Endothelial cell of umbilical vein (primary cell): ENCODE data around the gene RPRD2. TPM values are rescaled to one million over a fixed set of nuclear protein-coding genes. Genes with fewer than 3 reads are reported as not detected.
"Not testable (repeated sequence)": the region's sequence is repeated elsewhere in the genome, so short reads cannot be mapped to it uniquely, and the experiment has no call there.

Experiments used
- Bru-seq: library from RNA; stranded (reverse); fragments of 400-500 nt; gene quantifications from one replicate; lab custom pipeline; 2021; lab: Mats Ljungman, UMichigan
- BruChase-seq, 2 experiments: library from RNA; stranded (reverse); fragments of 400-500 nt; gene quantifications; one replicate each; lab custom pipeline; 2021; lab: Mats Ljungman, UMichigan
- BruUV-seq: library from RNA; stranded (reverse); fragments of 400-500 nt; replicated peaks from 2 replicates; lab custom pipeline; 2021; lab: Mats Ljungman, UMichigan
- CTCF ChIA-PET: fragments of 300-600, 350-600 bp; sonication (Branson Sonifier 250); formaldehyde crosslinking; loops from one replicate; lab custom pipeline; 2021; ENCODE audit warnings: antibody characterized with exemption, inconsistent platforms; lab: Charles Lee
- POLR2A ChIA-PET: fragments of 300-600, 350-600 bp; sonication (Branson Sonifier 250); formaldehyde crosslinking; loops from one replicate; lab custom pipeline; 2021; ENCODE audit warnings: antibody characterized with exemption, inconsistent platforms; lab: Charles Lee
- DNase-seq: peaks from one replicate; pipeline ENCODE4 v3.0.0-alpha.2; 2011; ENCODE audit warnings: low read depth, low spot score
- FAIRE-seq: peaks from 2 replicates; lab custom pipeline; 2011; peaks lifted over from hg19 to GRCh38; lab: Jason Lieb, UNC
- H2AFZ ChIP-seq: 2 replicates; pipeline ENCODE4 v1.6.0; 2012; ENCODE audit warnings: low read depth, low read length, control low read depth, inconsistent platforms
- H3K27ac ChIP-seq: 2 replicates; pipeline ENCODE4 v1.5.1; 2011; ENCODE audit warnings: low read depth, mild to moderate bottlenecking, control low read depth, low read length, moderate library complexity; ENCODE audit not compliant: insufficient read depth
- H3K27me3 ChIP-seq, 2 experiments: 2 replicates each; pipeline versions ENCODE4 v1.6.0 to v1.6.1; 2011; ENCODE audit warnings: low read length in 2 of 2, mixed read lengths in 1 of 2; ENCODE audit not compliant: control insufficient read depth in 2 of 2, insufficient read depth in 2 of 2
- H3K36me3 ChIP-seq, 2 experiments: 2 replicates in 1 of 2; 3 replicates in 1 of 2; pipeline ENCODE4 v1.5.1; 2011; ENCODE audit warnings: low read length in 2 of 2, mild to moderate bottlenecking in 1 of 2, moderate library complexity in 1 of 2; ENCODE audit not compliant: control insufficient read depth in 2 of 2, insufficient read depth in 2 of 2; ENCODE audit errors: extremely low read depth in 1 of 2
- H3K4me1 ChIP-seq: 3 replicates; pipeline ENCODE4 v1.5.1; 2011; ENCODE audit warnings: mild to moderate bottlenecking, low read length; ENCODE audit not compliant: control insufficient read depth, insufficient read depth; ENCODE audit errors: extremely low read depth
- H3K4me2 ChIP-seq: 2 replicates; pipeline ENCODE4 v1.6.1; 2011; ENCODE audit warnings: low read length, control low read depth, mixed read lengths; ENCODE audit not compliant: insufficient read depth
- H3K4me3 ChIP-seq, 3 experiments: fragments of 200-600 bp in 1 of 3; sonication (generic), shearing (Covaris generic) in 1 of 3; replicated peaks in 1 of 3; 2 replicates each; pipeline ENCODE4 v1.5.1; 2011 to 2016; ENCODE audit warnings: control low read depth in 3 of 3, low read length in 3 of 3, mild to moderate bottlenecking in 2 of 3, inconsistent platforms in 1 of 3, low read depth in 1 of 3, moderate library complexity in 1 of 3; ENCODE audit not compliant: insufficient read depth in 1 of 3
- H3K79me2 ChIP-seq: 2 replicates; pipeline ENCODE4 v1.6.0; 2012; ENCODE audit warnings: low read length, inconsistent platforms; ENCODE audit not compliant: control insufficient read depth, insufficient read depth
- H3K9ac ChIP-seq: replicated peaks from 2 replicates; pipeline ENCODE3; 2011; ENCODE audit warnings: low read length, control low read depth; ENCODE audit not compliant: insufficient read depth; ENCODE audit errors: extremely low read depth
- H3K9me1 ChIP-seq: replicated peaks from 3 replicates; pipeline ENCODE4 v1.6.0; 2011; ENCODE audit warnings: mild to moderate bottlenecking, low read length; ENCODE audit not compliant: control insufficient read depth, insufficient read depth; ENCODE audit errors: extremely low read depth
- H3K9me3 ChIP-seq: replicated peaks from 2 replicates; pipeline ENCODE4 v1.5.1; 2012; ENCODE audit warnings: low read length, inconsistent platforms; ENCODE audit not compliant: control insufficient read depth, insufficient read depth
- H4K20me1 ChIP-seq: replicated peaks from 2 replicates; pipeline ENCODE3; 2011; ENCODE audit warnings: mild to moderate bottlenecking, low read length; ENCODE audit not compliant: control insufficient read depth, insufficient read depth; ENCODE audit errors: extremely low read depth
- EZH2 ChIP-seq: IDR thresholded peaks from 2 replicates; pipeline ENCODE4 v1.6.1; 2012; ENCODE audit warnings: borderline replicate concordance, low read depth, mild to moderate bottlenecking, moderate library complexity, low read length, inconsistent platforms; ENCODE audit not compliant: severe bottlenecking
- FOS ChIP-seq: IDR thresholded peaks from 2 replicates; pipeline ENCODE4 v1.6.1; 2011; ENCODE audit warnings: mild to moderate bottlenecking, low read length, moderate library complexity, borderline replicate concordance; ENCODE audit not compliant: insufficient read depth
- GATA2 ChIP-seq: IDR thresholded peaks from 2 replicates; pipeline ENCODE4 v1.7.0; 2011; ENCODE audit warnings: low read depth, mild to moderate bottlenecking, moderate library complexity, mixed read lengths, low read length; ENCODE audit not compliant: insufficient read length, insufficient read depth
- JUN ChIP-seq: IDR thresholded peaks from 2 replicates; pipeline ENCODE4 v1.6.1; 2011; ENCODE audit warnings: borderline replicate concordance, low read depth; ENCODE audit not compliant: insufficient read length, insufficient read depth
- MYC ChIP-seq: IDR thresholded peaks from one replicate; pipeline ENCODE4 v1.6.1; 2011; ENCODE audit warnings: mild to moderate bottlenecking, low read depth, low read length
- POLR2A ChIP-seq: IDR thresholded peaks from 2 replicates; pipeline ENCODE4 v1.6.1; 2012; ENCODE audit warnings: low read depth, mild to moderate bottlenecking, control low read depth, low read length
- POLR2AphosphoS5 ChIP-seq: IDR thresholded peaks from 2 replicates; pipeline ENCODE4 v1.6.1; 2012; ENCODE audit warnings: low read depth, mild to moderate bottlenecking, control low read depth, low read length, moderate library complexity; ENCODE audit not compliant: insufficient read depth
- dilution Hi-C: fragments of 300-500 bp; cut with MboI; formaldehyde crosslinking; loops from one replicate; pipeline ENCODE4 v1.15.0; 2019; ENCODE audit warnings: low sequenced_read_pairs; ENCODE audit not compliant: extremely low pct_ligation_motif_present
- intact Hi-C: fragments of 100-400 bp; cut with micrococcal nuclease; formaldehyde crosslinking; loops from one replicate; pipeline ENCODE4 v1.10.0; 2022
- long read RNA-seq: library from polyadenylated mRNA; stranded (forward); transcript quantifications from one replicate; pipeline ENCODE4 v2.0.0, GENCODE V29; 2021
- polyA minus RNA-seq, 3 experiments: library from RNA; depleted of rRNA, polyadenylated mRNA; stranded (reverse); fragments of >200 nt; gene quantifications; 1 replicate in 1 of 3; 2 replicates in 2 of 3; pipeline ENCODE4 v1.2.3, GENCODE V29; 2011
- polyA plus RNA-seq, 4 experiments: library from polyadenylated mRNA; depleted of rRNA in 3 of 4; stranded (reverse) in 3 of 4; unstranded in 1 of 4; fragments of >200 nt; gene quantifications; 2 replicates each; pipeline versions ENCODE4 v1.2.1 to v1.2.3, GENCODE V29; 2011 to 2012; ENCODE audit warnings: missing spikeins in 1 of 4
- total RNA-seq: library from RNA; stranded (reverse); gene quantifications from 2 replicates; pipeline ENCODE4 v1.2.3, GENCODE V29; 2021
- TF ChIP-seq, protein P1 (sequence below): IDR thresholded peaks from 2 replicates; pipeline ENCODE4 v1.6.1; 2011; ENCODE audit not compliant: insufficient read depth, insufficient read length
- TF ChIP-seq, protein P2 (sequence below), 2 donors: IDR thresholded peaks; 1 replicate in 1 of 2; 2 replicates in 1 of 2; pipeline ENCODE4 v1.5.1; 2011; ENCODE audit warnings: low read length in 2 of 2, mild to moderate bottlenecking in 2 of 2, moderate library complexity in 2 of 2, control low read depth in 1 of 2, inconsistent platforms in 1 of 2, low read depth in 1 of 2; ENCODE audit not compliant: insufficient read depth in 1 of 2; ENCODE audit errors: extremely low read depth in 1 of 2

Gene RPRD2
- 23.9 and 24.5 TPM in 2 replicates for total RNA-seq
- 11.8 and 12.9 TPM in 2 replicates for polyA plus RNA-seq
- 12.7 and 15.1 TPM in 2 replicates for polyA plus RNA-seq (2011; cell fraction: cytosol; rRNA removed)
- 15.3 and 17.4 TPM in 2 replicates for polyA plus RNA-seq (2011; cell fraction: nucleus; rRNA removed)
- 11.8 and 15.8 TPM in 2 replicates for polyA plus RNA-seq (2012)
- polyA minus RNA-seq: 13.9 and 18.4 TPM in 2 replicates
- polyA minus RNA-seq (2011; cell fraction: cytosol; rRNA and poly(A)+ RNA removed): 17.4 TPM
- polyA minus RNA-seq (2011; cell fraction: nucleus; rRNA and poly(A)+ RNA removed): 16.9 and 24.0 TPM in 2 replicates
- Bru-seq, nascent RNA: percentile 78 among the genes with signal in this experiment
- percentile 82 among the genes with signal in this experiment for BruChase-seq, experiment 1, labeled RNA remaining after a 6-hour chase
- percentile 75 among the genes with signal in this experiment for BruChase-seq, experiment 2, labeled RNA remaining after a 2-hour chase
- long read RNA-seq, full-length matches to known transcripts: 14 of 46 reads
- long read RNA-seq, partial matches to known transcripts: 17 of 46 reads
- long read RNA-seq, other reads (novel, unspliced or antisense): 15 of 46 reads

DNA sequence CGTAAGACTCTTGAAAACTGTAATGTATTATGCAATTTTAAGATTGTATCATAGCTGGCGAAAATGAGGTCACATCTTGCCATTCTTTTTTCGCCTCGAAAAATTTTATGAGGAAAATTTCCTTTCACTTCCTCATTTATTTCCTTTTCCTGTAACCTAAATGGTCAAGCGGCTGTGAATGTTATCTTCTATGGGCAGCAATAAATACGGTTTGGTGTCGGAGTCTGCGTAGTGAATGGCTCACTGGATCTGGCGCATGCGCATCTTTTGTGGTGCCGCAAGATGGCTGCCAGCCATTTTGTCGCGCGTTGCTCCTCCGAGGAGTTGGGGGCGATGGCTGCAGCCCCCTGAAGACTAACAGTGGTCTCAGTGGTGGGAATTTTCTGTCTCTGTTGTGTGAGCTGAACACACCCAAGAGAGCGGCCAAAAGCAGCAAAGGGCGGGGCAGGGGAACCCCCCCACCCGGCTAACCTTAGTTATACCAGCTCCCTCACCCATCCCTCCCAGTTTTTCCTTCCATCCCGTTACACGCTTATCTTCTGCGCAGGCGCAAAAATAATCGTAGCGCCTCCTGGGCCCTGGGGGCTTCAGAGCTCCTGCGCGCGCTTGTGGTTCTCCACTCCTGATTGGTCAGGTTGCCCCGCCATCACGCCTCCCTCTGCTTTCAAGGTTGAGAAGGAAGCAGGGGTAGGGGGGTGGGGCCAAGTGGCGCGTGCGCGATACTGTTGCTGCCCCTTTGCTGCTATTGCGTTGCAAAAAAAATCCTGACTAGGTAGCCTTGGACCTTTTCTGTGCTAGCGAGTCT, at the start of gene RPRD2:
TSS of gene RPRD2 (plus strand) at position 722 of the 805 bp plus-strand sequence. CDS start 568 bp downstream, outside the sequence.
- ChIA-PET CTCF (interaction anchor here (0.6 to 1.3 kb wide), 10 partner anchors 12 to 450 kb away, joined by 3 to 5 read pairs (median 4); no protein-coding TSS in a partner anchor), POLR2A (interaction anchor here (0.6 to 1.2 kb wide), 3 partner anchors 16 to 216 kb away, joined by 3 read pairs; partner anchors contain the start of gene MCL1)
- peaks cover 18% of the 10 kb centered on the region for H3K4me1 ChIP-seq
- dilution Hi-C loops: no loop called here
- no peaks in the 10 kb centered on the region for H3K36me3 ChIP-seq
- TF ChIP-seq, protein P1, sequence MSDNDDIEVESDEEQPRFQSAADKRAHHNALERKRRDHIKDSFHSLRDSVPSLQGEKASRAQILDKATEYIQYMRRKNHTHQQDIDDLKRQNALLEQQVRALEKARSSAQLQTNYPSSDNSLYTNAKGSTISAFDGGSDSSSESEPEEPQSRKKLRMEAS: peak; percentile 28
- peak; percentile 82 for TF ChIP-seq POLR2AphosphoS5
- peak; percentile 66 for TF ChIP-seq JUN
- TF ChIP-seq GATA2: no peak
- TF ChIP-seq MYC: no peak
- TF ChIP-seq, protein P2, sequence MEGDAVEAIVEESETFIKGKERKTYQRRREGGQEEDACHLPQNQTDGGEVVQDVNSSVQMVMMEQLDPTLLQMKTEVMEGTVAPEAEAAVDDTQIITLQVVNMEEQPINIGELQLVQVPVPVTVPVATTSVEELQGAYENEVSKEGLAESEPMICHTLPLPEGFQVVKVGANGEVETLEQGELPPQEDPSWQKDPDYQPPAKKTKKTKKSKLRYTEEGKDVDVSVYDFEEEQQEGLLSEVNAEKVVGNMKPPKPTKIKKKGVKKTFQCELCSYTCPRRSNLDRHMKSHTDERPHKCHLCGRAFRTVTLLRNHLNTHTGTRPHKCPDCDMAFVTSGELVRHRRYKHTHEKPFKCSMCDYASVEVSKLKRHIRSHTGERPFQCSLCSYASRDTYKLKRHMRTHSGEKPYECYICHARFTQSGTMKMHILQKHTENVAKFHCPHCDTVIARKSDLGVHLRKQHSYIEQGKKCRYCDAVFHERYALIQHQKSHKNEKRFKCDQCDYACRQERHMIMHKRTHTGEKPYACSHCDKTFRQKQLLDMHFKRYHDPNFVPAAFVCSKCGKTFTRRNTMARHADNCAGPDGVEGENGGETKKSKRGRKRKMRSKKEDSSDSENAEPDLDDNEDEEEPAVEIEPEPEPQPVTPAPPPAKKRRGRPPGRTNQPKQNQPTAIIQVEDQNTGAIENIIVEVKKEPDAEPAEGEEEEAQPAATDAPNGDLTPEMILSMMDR (IDR thresholded peaks at IDR 0.05; ENCODE audit: extremely low read depth in 1 of 2, insufficient read depth in 1 of 2, low read depth in 1 of 2, low read length in 2 of 2): no peak
- peak; percentile 97 for TF ChIP-seq POLR2A
- no peak for TF ChIP-seq FOS
- no peak for TF ChIP-seq EZH2
- peak; percentile 99 for DNase-seq
- no peaks in the 10 kb centered on the region for H3K9me3 ChIP-seq
- no TSS peak for BruUV-seq
- no peaks in the 10 kb centered on the region for H4K20me1 ChIP-seq
- H3K27ac ChIP-seq: peak within 1 kb of the TSS; percentile 75
- peak within 1 kb of the TSS; percentile 95 for H3K9ac ChIP-seq
- intact Hi-C loops: loop anchor here (1.0 to 10.0 kb wide), 3 partner anchors 43 to 563 kb away; partner anchors contain the start of genes ENSA, PRPF3 and SETDB1
- H3K4me3 ChIP-seq: peak within 1 kb of the TSS; percentile 58 to 95 (median 84)
- H3K9me1 ChIP-seq: no peaks in the 10 kb centered on the region
- peak; percentile 88 for FAIRE-seq
- H2AFZ ChIP-seq: peak within 1 kb of the TSS; percentile 85
- H3K79me2 ChIP-seq: peaks cover 38% of the 10 kb centered on the region
- H3K27me3 ChIP-seq: no peaks in the 10 kb centered on the region
- peak within 1 kb of the TSS; percentile 100 for H3K4me2 ChIP-seq

DNA sequence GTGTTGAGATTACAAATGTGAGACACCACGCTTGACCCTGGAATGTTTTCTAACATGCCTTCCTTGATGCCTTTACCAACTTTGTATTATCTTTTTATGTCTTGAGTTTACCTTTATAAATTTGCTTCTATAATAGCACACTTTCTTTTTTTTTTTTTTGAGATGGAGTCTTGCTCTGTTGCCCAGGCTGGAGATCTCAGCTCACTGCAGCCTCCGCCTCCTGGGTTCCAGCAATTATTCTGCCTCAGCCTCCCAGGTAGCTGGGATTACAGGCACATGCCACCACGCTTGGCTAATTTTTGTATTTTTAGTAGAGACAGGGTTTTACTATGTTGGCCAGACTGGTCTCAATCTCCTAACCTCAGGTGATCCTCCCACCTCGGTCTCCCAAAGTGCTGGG, 49.3 kb upstream of the RPRD2 start:
- BruUV-seq, H3K4me1 ChIP-seq, H3K27me3 ChIP-seq, dilution Hi-C loops, H2AFZ ChIP-seq, FAIRE-seq, H4K20me1 ChIP-seq, H3K79me2 ChIP-seq, H3K9ac ChIP-seq, H3K9me1 ChIP-seq, H3K4me2 ChIP-seq, DNase-seq, H3K36me3 ChIP-seq, H3K27ac ChIP-seq, intact Hi-C loops, H3K4me3 ChIP-seq, H3K9me3 ChIP-seq, POLR2A ChIA-PET: not testable (repeated sequence)
- CTCF ChIA-PET: interaction anchor here (1.9 kb wide), 1 partner anchor 59 kb away, joined by 5 read pairs; no protein-coding TSS in a partner anchor
